Astrocyte (in vitro differentiated cells and primary cell): ENCODE data around the gene APMAP. TPM values are rescaled to one million over a fixed set of nuclear protein-coding genes. Genes with fewer than 3 reads are reported as not detected.

Source experiments
- DNase-seq: peaks from one replicate; pipeline ENCODE4 v3.0.0-alpha.2; 2010; ENCODE audit warnings: low read depth
- FAIRE-seq: peaks from 2 replicates; lab custom pipeline; 2011; peaks lifted over from hg19 to GRCh38; lab: Jason Lieb, UNC
- H2AFZ ChIP-seq: 2 replicates; pipeline ENCODE4 v1.6.0; 2012; ENCODE audit warnings: low read depth, low read length, inconsistent platforms
- H3K27ac ChIP-seq: 2 replicates; pipeline ENCODE4 v1.5.1; 2011; ENCODE audit warnings: low read depth, low read length, inconsistent platforms
- H3K27me3 ChIP-seq: 2 replicates; pipeline ENCODE4 v1.6.0; 2011; ENCODE audit warnings: low read length, inconsistent platforms; ENCODE audit not compliant: insufficient read depth
- H3K36me3 ChIP-seq: 2 replicates; pipeline ENCODE4 v1.5.1; 2011; ENCODE audit warnings: low read length, inconsistent platforms; ENCODE audit not compliant: insufficient read depth
- H3K4me1 ChIP-seq: 2 replicates; pipeline ENCODE4 v1.5.1; 2011; ENCODE audit warnings: low read length, inconsistent platforms; ENCODE audit not compliant: insufficient read depth
- H3K4me2 ChIP-seq: 2 replicates; pipeline ENCODE4 v1.6.0; 2012; ENCODE audit warnings: low read length, inconsistent platforms
- H3K4me3 ChIP-seq: 2 replicates; pipeline ENCODE4 v1.5.1; 2011; ENCODE audit warnings: low read depth, mild to moderate bottlenecking, low read length, inconsistent platforms; ENCODE audit not compliant: insufficient read depth
- H3K79me2 ChIP-seq: 2 replicates; pipeline ENCODE4 v1.6.0; 2012; ENCODE audit warnings: mild to moderate bottlenecking, low read length, inconsistent platforms; ENCODE audit not compliant: insufficient read depth
- H3K9ac ChIP-seq: 2 replicates; pipeline ENCODE4 v1.6.0; 2012; ENCODE audit warnings: mild to moderate bottlenecking, low read length, inconsistent platforms
- H3K9me3 ChIP-seq: 2 replicates; pipeline ENCODE4 v1.5.1; 2012; ENCODE audit warnings: low read depth, mild to moderate bottlenecking, low read length, inconsistent platforms; ENCODE audit not compliant: insufficient read depth
- H4K20me1 ChIP-seq: 2 replicates; pipeline ENCODE4 v1.6.0; 2012; ENCODE audit warnings: low read length, inconsistent platforms; ENCODE audit not compliant: insufficient read depth
- H3K27ac Mint-ChIP-seq: one replicate; pipeline ENCODE4 v1.8.0; 2021; ENCODE audit warnings: mild to moderate bottlenecking, mixed read lengths; ENCODE audit not compliant: unreplicated experiment
- H3K27me3 Mint-ChIP-seq: one replicate; pipeline ENCODE4 v1.8.0; 2021; ENCODE audit warnings: low read depth, mixed read lengths; ENCODE audit not compliant: unreplicated experiment
- H3K36me3 Mint-ChIP-seq: one replicate; pipeline ENCODE4 v1.8.0; 2021; ENCODE audit warnings: low read depth, mixed read lengths; ENCODE audit not compliant: unreplicated experiment
- H3K4me1 Mint-ChIP-seq: one replicate; pipeline ENCODE4 v1.8.0; 2021; ENCODE audit warnings: low read depth, mixed read lengths; ENCODE audit not compliant: unreplicated experiment
- H3K4me3 Mint-ChIP-seq: one replicate; pipeline ENCODE4 v1.8.0; 2021; ENCODE audit warnings: mild to moderate bottlenecking, moderate library complexity, mixed read lengths; ENCODE audit not compliant: unreplicated experiment
- H3K9me3 Mint-ChIP-seq: one replicate; pipeline ENCODE4 v1.8.0; 2021; ENCODE audit warnings: mild to moderate bottlenecking, mixed read lengths; ENCODE audit not compliant: unreplicated experiment
- CTCF ChIP-seq: IDR thresholded peaks from 2 replicates; pipeline ENCODE4 v1.5.1; 2011; ENCODE audit warnings: low read depth, mild to moderate bottlenecking, inconsistent platforms, low read length, moderate library complexity; ENCODE audit not compliant: insufficient read depth
- EZH2 ChIP-seq: IDR thresholded peaks from 2 replicates; pipeline ENCODE4 v1.6.1; 2012; ENCODE audit warnings: mild to moderate bottlenecking, low read length, inconsistent platforms; ENCODE audit not compliant: insufficient read depth
- total RNA-seq: library from RNA; stranded (reverse); gene quantifications from 2 replicates; pipeline ENCODE4 v1.2.1, GENCODE V29; 2021

The APMAP gene
- total RNA-seq, 1 donor from 2014 or later, result 110 TPM

- FAIRE-seq (no peak), DNase-seq (no peak)
- Mint-ChIP-seq H3K4me1 (no peaks in the 10 kb centered on the region), H3K9me3 (no peaks in the 10 kb centered on the region), H3K4me3 (no peak overlapping the region), H3K27ac (no peak overlapping the region), H3K36me3 (no peaks in the 10 kb centered on the region), H3K27me3 (peaks cover 51% of the 10 kb centered on the region)
- H3K36me3 ChIP-seq, result no peaks in the 10 kb centered on the region
- H3K4me1 ChIP-seq, result no peaks in the 10 kb centered on the region
- H3K9me3 ChIP-seq, result no peaks in the 10 kb centered on the region
- TF ChIP-seq EZH2 (no peak), CTCF (no peak)
- H3K27me3 ChIP-seq, result peaks cover 3% of the 10 kb centered on the region
- H3K4me2 ChIP-seq, result no peak overlapping the region
- no peaks in the 10 kb centered on the region for H4K20me1 ChIP-seq
- H3K27ac ChIP-seq, result no peak overlapping the region
- no peak overlapping the region for H3K4me3 ChIP-seq
- H3K79me2 ChIP-seq, result no peaks in the 10 kb centered on the region
- H2AFZ ChIP-seq, result no peak overlapping the region
- no peak overlapping the region for H3K9ac ChIP-seq
These were observed 19.3 kb upstream of the APMAP start for GRCh38 chr20:25011831-25012241.

GRCh38 chr20:25011261-25011660, 18.7 kb upstream of the APMAP start:
- no peaks in the 10 kb centered on the region for H3K9me3 Mint-ChIP-seq
- Histone ChIP-seq H3K9me3 (no peaks in the 10 kb centered on the region), H3K79me2 (no peaks in the 10 kb centered on the region), H3K9ac (no peak overlapping the region), H3K4me3 (no peak overlapping the region), H4K20me1 (no peaks in the 10 kb centered on the region), H3K36me3 (no peaks in the 10 kb centered on the region), H3K27me3 (peaks cover 6% of the 10 kb centered on the region), H3K27ac (no peak overlapping the region), H3K4me2 (no peak overlapping the region), H2AFZ (no peak overlapping the region), H3K4me1 (no peaks in the 10 kb centered on the region)
- H3K27me3 Mint-ChIP-seq, result peaks cover 52% of the 10 kb centered on the region
- TF ChIP-seq CTCF (no peak), EZH2 (no peak)
- H3K4me1 Mint-ChIP-seq, result no peaks in the 10 kb centered on the region
- no peak for DNase-seq
- H3K27ac Mint-ChIP-seq, result no peak overlapping the region
- FAIRE-seq, result no peak
- no peak overlapping the region for H3K4me3 Mint-ChIP-seq
- H3K36me3 Mint-ChIP-seq, result no peaks in the 10 kb centered on the region

GRCh38 chr20:25009218-25010145, 16.9 kb upstream of the APMAP start:
- Mint-ChIP-seq H3K4me3 (no peak overlapping the region), H3K27ac (no peak overlapping the region), H3K4me1 (no peaks in the 10 kb centered on the region), H3K36me3 (no peaks in the 10 kb centered on the region), H3K9me3 (no peaks in the 10 kb centered on the region), H3K27me3 (peaks cover 58% of the 10 kb centered on the region)
- no peak for FAIRE-seq
- Histone ChIP-seq H4K20me1 (no peaks in the 10 kb centered on the region), H3K27ac (no peak overlapping the region), H3K36me3 (no peaks in the 10 kb centered on the region), H3K4me3 (no peak overlapping the region), H3K79me2 (no peaks in the 10 kb centered on the region), H2AFZ (no peak overlapping the region), H3K4me2 (no peak overlapping the region), H3K4me1 (no peaks in the 10 kb centered on the region), H3K27me3 (peaks cover 6% of the 10 kb centered on the region), H3K9me3 (no peaks in the 10 kb centered on the region), H3K9ac (no peak overlapping the region)
- peak; percentile 38 for DNase-seq
- TF ChIP-seq CTCF (no peak), EZH2 (no peak)
